NCI-H2107 (cell line): Measurements from ENCODE around the gene DLST.

ENCODE experiments used
- DNase-seq: peaks from one replicate; lab custom pipeline; 2025; lab: John Stamatoyannopoulos, UW

Gene DLST

DNA sequence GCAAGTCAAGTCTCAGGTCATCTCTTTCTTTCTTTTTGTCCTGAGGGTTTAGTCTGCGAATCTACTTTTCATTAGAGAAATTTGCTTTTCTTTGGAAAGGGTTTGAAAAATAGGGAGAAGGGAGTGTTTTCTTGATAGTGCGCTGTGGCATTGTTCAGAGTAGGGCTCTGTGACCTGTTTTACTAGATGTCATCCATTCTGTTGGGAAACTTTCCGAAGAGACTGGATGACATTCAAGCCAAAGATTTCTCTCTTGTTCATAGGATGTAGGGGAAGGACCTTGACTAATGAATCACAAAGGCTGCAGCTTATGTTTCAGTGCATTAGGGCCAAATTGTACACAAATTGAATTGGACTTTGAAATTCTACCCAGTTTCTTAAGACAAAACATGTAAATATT lies 14.7 kb downstream of the DLST start:
- no peak for DNase-seq

DNA sequence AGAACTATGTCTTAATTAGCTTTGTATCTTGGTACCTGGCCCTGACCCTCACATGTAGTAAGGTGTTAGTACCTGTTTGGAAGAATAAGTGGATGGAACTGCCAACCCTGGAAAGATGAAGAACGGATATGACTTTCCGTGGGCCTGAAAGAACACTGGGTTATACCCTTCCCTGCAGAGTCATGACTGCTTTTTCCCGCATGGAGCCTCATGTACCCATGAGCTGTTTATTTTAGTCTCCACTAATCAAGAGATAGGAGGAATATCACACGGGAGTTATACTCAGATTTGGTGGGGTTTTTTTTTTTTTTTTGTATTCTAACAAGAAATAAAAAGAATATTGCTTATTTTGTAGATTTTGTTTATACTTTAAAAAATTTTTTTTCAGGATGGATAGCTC lies 15.9 kb downstream of the DLST start:
- no peak for DNase-seq

DNA sequence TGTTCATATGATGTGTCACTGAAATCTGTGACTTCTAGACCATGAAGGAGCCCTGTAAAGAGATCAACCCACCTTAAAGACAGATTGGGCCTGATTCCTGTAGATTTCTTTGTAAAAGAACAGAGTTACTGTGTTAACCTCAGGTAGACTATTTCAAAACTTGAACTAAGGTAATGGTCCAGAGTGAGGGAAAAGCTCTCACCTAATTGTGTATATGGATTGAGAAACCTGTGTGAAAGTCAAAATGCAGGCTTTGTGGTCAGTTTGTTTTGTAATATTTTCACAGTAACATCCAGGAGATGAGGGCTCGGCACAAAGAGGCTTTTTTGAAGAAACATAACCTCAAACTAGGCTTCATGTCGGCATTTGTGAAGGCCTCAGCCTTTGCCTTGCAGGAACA lies 16.4 kb downstream of the DLST start:
- no peak for DNase-seq

DNA sequence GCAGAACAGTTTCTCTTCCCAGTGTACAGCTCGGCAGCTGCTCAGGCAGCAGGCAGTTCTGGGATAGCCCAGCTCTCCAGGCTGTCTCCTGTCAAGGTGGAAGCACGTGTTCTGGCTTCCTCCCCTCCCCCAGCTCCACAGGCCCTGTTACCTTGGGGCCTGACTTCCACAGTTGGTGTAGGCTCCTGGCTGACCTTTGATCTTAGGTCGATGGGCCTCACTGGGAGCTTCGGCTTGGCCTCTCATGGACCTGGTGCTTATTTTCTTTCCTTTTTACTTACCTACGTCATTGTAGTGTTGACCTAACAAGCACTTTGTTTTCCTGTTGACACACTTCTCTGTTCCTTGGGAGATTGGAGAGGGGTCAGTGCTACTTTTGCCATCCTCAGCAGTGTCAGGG lies 17.0 kb downstream of the DLST start:
- DNase-seq: no peak

DNA sequence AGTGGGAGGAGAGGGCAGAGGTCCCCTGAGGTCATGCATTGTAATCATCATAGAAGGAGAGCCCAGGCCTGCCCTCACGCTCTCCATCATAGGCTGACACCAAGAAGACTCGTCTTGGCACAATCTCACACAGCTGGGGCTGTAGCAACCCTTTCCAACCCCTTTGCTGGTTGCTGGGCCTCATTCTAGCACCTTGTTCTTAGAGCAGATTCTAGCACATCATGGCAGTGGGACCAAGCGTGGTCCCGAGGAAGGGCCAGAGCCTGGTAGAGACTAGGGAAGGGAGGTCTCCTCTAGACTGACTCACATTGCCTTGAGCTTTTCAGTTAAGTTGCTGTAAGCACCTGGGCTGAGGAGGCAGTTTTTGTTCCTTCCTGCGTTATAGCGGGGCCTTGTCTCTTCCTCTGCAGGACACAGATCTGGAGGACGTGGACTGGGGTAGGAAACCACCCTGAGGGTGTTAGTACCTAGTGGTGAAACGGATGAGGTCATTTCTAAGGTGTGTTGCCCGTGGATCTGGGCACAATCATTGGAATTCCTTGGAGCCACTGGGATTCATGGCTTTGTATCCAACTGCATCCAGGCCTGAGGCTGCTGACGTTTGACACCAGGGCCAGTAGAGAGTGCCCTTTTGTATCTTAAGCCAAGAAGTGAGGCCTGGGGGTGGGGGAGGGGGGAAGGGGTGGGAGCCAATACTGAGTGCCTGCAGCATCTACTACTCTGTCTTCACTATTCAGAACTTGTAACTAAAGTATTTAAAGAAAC lies 21.4 kb downstream of the DLST start:
- no peak for DNase-seq

DNA sequence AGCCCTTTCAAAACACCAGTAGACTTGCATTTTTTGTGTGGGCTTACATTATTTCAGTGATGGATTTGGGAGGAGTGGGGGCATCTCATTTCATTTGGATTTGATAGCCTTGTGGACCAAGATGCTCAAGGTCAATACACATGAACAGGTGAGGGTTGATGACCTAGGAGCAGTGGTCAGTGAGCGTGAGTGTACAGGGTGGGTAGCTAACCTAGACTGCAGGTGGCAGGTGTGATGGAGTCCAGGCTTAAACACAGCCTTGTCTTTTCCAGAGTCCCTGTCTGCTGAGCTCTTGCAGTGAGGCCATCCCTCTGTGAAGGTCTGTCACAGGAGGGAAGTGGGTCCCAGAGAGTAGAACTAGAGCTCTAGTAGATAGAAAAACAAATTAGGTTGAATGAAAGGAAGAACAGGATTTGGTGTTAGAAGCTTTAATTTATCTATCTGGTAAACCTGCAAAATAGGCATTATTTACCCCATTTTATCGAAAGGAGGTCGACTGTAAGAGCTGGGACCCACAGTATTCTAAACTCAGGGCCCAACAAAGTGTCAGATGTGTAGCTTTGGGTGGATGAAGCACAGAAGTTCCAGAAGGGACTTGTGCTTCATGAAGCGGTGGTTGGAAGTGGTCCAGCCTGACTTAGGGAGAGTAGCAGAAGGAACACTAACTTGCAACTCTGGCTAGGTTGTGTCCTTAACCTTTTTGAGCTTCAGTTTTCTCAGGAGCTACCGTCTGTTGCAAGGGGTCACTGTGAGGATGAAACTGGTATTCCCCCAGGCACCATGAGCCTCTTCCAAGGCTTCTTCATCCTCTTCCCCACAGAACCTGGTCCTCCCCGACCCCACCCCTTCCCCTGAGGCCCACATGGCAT lies 23.2 kb downstream of the DLST start:
- no peak for DNase-seq

DNA sequence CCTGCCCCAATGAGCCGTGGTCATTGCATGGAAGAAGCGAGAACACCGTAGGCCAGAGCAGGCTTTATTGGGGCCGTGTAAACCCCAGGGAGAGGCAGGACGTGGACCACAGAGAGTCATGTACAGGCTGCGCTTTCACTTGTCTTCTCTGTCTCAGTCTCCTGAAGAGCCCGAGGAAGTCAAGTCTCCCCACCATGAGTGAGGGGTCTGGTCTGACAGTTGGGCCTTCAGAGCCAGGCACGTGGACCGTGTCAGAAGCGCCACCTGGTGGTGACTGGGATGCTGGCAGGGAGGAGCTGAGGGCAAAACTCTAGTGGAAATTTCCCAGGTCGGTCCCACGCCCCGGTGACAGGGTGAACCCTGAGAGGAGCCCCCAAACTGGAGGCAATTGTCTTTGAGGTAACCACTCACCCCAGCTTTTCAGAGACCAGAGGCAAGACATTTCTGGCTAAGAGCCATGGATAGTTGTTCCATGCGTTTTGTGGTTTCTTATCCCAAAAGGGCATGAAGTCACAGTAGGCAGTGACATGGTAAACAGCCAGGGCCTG lies 24.0 kb downstream of the DLST start:
- peak; percentile 55 for DNase-seq

DNA sequence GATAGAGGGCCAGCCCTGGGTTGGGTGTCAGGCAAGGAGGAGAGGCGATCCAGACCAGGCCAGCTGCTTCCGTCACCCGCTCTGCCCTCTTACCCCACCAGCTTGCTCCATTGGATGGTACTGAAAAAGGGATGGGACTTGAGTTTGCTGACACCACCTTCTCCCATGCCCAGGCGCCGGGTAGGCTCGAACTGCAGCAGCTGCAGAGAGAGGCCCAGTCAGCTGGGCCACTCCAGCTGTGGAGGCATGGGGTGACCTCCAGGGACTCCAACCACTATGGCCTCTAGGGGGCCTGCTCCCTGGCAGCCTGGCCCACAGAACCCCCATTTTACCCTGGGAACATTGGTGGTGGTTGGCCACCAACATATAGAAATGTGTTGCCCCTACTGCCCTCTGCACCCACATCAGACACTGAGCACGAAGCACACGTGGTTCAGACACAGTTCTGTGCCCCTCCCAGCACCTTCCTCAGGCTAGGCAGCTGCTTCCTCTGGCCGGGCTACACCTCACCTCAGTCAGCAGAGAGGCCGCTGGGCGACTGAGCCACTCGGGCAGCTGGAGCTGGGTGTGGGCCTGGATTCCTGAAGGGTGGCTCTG lies 25.3 kb downstream of the DLST start:
- no peak for DNase-seq

DNA sequence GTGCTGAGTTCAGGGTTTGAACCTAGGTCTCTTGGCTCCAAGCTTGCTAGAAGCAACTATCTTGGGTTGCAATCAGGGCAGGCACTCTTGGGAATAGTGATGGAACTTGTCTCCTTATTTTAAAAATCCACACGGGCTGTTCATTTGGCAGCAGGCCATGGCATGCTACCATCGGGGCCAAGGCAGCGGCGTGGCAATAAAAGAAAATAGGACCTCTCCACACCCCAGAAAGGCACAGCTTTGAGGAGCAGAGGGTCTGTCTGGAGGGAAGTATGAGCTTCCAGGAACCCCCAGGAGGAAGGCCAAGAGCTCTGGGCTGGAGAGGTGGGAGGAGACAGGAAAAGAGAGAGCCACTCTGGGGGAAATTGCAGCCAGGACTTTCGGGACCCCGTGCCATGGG lies 26.0 kb downstream of the DLST start:
- DNase-seq: no peak

DNA sequence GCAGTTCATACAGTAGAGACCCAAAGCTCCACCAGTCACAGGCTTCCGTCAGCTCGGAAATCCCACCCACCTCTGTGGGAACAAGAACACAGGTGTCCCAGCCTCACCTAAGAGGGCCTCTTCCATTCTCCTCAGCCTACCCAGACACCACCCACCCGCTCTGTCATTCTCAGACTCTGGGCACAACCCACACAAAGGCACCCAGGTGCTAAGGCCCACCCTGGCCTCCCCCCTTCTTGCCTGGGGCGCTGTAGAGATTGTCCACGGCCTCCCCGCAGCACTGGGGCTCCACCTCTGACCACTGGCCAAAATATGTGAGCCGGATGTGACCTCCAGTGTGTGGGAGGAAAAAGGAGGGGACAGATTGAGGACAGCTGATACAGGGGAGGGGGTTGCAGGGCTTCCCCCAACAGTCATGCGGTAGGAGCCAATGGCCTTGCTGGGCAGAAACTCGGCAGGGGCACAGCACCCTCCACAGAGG lies 27.2 kb downstream of the DLST start:
- DNase-seq: no peak

DNA sequence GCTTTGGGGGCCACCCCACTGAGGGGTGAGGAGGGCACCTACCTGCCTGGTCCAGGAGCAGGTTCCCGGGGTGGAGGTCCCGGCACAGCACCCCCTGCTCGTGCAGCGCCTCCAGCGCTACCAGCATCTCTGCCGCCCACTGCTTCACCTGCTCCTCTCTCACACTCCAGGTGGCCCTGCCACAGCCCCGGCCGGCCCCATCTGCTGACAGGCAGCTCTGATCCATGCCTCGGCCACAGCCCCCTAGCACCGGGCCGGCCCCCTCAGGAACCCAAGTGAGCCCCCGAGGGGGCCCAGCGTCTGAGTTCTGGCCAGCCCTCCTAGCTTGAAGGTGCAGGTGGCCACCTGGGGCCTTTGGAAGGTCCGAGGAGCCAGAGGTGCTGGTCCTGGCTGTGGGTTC lies 27.8 kb downstream of the DLST start:
- no peak for DNase-seq

DNA sequence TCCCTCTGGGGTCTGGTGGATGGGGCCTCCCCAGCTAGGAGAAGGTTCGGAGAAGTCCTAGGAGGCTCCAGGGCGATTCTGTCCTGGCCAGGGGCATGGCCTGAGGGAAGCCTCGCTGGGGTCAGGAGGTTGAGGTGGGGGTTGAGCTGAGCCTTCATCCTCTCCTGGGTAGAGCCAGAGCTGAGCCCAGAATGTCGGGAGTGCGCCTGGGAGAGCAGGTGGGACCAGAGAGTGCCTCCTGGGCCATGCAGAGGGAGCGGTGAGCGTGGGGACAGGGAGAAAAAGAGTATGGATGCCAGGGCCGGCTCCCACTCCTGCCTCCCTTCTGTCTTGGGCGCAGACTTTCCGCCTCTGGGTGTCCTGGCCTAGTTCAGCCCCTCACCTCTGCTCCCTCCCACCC lies 28.2 kb downstream of the DLST start:
- no peak for DNase-seq

DNA sequence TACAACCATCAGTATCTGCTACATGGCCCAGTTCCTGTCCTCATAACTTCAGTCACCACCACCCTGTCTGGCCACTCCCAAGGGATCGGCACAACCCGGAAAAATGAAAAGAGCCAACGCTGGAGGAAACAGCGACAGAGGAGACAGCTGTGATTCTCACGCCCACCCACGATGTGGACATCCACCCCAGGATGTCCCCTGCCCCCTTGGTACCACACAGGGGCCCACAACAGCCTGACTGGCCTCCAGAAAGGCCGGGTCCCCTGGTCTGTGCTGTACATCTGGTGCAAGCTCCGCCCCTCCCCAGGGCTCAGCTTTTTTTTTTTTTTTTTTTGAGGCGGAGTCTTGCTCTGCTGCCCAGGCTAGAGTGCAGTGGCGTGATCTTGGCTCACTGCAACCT lies 28.8 kb downstream of the DLST start:
- DNase-seq: no peak

DNA sequence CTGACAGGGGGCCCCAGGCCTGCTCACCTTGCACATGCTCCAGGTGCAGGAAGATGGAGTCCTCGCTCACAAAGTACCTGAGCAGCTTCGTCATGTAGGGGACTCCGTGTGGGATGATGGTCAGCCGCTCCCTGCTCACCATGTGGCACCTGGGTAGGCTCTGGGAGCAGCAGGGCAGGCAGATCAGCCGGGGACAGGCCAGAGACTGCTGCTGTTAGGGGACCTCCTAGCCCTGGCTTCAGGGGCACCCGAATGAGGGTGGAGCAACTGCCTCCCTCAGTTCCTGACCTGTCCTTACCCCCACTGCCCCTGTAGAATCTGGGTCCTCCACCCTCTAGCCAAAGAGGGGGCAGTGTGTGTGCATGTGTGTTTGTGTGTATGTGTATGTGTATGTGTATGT lies 29.5 kb downstream of the DLST start:
- no peak for DNase-seq

DNA sequence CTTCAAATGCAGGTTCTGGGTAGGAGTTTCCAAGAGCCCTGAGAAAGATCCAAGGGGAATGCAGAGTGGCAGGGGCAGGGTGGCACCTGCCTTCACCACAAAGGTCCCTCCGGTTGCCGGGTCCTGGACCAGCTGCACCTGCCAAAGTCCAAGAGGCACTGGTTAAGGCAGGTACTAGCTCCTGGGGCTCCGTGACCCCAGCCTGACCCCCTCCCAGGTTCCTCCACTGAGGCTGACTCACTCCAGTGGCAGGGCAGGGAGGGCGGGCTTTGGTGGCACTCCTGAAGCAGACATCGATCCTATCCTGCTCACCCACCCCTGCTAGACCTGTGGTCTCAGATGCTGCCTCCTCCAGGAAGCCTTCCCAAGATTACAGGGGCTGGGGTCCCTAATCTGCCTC lies 30.0 kb downstream of the DLST start:
- DNase-seq: no peak

DNA sequence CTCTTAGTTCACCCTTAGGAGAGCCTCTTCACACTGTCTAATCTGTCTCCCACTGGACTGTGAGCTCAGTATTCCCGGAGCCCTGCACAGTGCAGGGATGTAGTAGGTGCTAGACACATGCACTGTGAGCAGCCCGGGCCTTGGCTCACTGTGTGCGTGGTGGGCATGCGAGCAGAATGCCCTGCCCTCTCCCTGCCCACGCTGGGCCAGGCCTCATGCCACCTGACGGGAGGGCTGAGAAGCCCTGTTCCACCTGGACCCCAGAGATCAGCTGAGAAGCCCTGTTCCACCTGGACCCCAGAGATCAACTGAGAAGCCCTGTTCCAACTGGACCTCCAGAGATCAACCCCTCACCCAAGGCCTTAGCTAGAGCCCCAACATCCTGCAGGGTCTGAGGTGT lies 30.4 kb downstream of the DLST start:
- DNase-seq: no peak

DNA sequence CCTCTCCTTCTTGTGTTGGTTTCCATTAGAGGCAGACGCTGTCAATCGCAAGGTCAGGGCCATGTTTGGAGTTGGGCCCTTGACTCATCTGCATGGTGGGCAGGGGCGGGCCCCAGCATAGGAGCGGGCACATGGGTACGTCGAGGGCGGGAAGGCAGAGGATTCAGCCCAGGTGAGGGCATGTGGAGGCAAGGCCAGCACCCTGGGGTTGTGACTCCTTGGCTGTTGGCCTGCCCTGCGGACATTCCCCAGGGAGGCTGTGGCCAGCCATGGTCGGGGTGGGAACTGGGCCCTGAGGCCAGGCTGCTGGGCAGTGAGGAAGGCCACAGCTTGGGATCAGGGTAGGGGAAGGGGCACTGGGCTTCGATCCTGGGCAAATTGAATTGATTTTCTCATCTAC lies 31.1 kb downstream of the DLST start:
- no peak for DNase-seq

DNA sequence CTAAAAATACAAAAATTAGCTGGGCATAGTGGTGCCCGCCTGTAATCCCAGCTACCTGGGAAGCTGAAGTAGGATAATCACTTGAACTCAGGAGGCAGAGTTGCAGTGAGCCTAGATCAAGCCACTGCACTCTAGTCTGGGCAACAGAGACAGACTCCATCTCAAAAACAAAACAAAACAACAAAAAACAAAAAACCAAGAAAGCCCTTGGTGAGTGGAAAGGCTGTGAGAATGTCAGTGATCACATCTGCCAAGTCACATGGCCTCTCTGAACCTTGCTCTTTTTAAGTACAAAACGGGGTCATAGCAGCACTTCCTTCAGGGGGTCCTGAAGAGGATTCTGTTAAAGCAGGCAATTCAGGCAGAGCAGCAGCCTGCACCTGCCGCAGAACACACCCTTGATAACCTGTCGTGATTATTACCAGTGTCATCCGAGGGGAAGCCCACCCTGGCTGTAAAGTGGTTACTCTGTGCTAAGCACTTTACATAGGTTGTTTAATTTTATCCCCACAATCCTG lies 31.7 kb downstream of the DLST start:
- DNase-seq: no peak

DNA sequence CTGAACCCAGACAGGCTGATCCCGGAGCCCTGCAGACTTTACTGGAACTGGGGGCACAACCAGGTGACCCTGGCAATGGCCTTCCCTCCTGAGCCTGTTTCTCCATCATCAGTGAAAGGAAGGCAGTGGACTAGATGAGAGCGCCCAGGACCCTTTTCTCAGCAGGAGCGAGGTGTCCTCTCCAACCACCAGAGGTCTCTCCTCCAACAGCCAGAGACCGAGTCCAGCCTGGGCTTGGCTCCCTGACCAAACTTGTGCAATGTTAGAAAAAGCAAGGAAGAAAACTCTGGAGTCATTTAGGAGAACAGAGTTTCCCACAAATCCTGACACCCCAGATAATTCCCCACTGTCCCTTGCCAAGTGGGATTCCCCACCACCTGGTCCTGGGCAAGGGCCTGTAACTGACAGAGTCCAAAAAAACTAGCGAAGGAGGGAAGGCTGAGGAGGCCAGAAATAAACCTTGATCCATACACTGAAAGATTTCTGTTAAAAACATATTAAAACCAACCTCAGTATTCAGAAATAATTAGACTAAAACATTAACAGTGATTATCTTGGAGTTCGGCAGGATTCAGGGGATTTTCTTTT lies 32.4 kb downstream of the DLST start:
- no peak for DNase-seq

DNA sequence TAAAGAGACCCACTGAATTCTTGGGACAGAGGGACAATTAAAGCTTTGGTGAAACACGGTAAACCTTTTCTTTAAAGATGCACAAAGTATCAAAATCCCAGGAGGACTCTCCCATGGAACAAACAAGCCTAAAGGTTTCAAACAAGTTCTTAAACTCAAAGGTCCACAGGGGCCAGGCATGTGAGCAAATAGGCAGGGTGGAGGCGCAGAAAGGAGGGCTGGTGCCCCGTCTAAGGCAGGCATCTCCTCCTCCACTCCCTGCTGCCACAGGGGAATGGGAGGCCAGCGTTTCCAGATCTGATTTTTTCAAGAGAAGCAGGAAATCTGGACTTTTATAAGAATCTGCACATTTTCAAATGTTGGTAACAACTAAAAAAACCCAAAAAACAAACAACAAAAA lies 33.7 kb downstream of the DLST start:
- DNase-seq: no peak

DNA sequence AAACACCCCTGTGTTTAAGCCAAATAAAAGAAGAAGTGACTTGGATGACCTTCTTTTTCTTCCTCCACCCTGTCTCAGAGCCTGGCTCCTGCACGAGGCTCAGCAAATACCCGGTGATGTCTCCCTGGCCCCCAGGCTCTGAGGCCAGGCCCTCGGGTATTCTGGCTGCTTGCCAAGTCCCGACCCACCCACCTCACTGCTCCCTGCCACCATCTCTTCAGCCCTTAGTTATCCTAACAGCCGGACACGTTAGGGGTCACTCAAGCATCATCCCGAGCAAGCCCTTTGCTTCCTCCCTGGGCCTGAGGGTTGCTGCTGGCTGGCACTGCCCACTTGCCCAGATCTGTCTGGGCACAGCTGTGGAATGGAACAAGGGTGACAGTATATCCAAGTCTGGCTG lies 34.1 kb downstream of the DLST start:
- no peak for DNase-seq

DNA sequence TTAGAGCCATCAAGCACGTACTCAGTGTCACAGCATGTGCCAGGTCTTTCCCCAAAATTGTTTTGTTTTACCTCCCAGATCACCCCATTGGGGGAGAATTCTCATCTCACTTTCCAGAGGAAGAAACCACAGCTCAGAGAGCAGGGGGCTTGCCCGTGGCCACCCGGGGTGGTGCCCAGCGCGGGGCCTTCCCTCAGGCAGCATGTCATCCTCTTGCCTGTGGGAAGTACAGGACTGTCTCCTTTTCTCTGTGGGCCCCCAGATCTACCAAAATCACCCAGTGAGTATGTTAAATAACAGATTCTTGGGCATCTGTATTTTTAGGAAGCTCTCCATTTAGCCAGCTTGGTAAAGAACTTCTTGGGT lies 35.4 kb downstream of the DLST start:
- no peak for DNase-seq
